ENCODE data around the gene FAXDC2. TPM values are rescaled to one million over a fixed set of nuclear protein-coding genes. Genes with fewer than 3 reads are reported as not detected.

Gene FAXDC2
- total RNA-seq, 1 donor from 2014 or later: 79.0 TPM

GRCh38 chr5:154811653-154812465, 38.5 kb downstream of the FAXDC2 start:
- Histone ChIP-seq H3K36me3 (peaks cover 100% of the 10 kb centered on the region), H3K27ac (no peak overlapping the region), H3K4me3 (no peak overlapping the region), H3K27me3 (no peaks in the 10 kb centered on the region), H3K4me1 (no peaks in the 10 kb centered on the region), H3K9me3 (no peaks in the 10 kb centered on the region)
- DNase-seq (peak; percentile 70), ATAC-seq (peak; percentile 87)
- intact Hi-C loops (cut with DNase I): no loop called here
- peak; percentile 93 for TF ChIP-seq CTCF (IDR thresholded peaks at IDR 0.05)

- no peak for TF ChIP-seq CTCF (IDR thresholded peaks at IDR 0.05)
- H3K4me3 ChIP-seq: no peak overlapping the region
- H3K9me3 ChIP-seq: no peaks in the 10 kb centered on the region
- intact Hi-C loops (cut with DNase I): no loop called here
- peaks cover 100% of the 10 kb centered on the region for H3K36me3 ChIP-seq
- DNase-seq (no peak), ATAC-seq (no peak)
- no peaks in the 10 kb centered on the region for H3K4me1 ChIP-seq
- H3K27ac ChIP-seq: no peak overlapping the region
- no peaks in the 10 kb centered on the region for H3K27me3 ChIP-seq
Measured at GRCh38 chr5:154811239-154811638, 39.2 kb downstream of the FAXDC2 start.

- DNase-seq (no peak), ATAC-seq (no peak)
- H3K9me3 ChIP-seq: no peaks in the 10 kb centered on the region
- H3K27me3 ChIP-seq: no peaks in the 10 kb centered on the region
- H3K4me1 ChIP-seq: no peaks in the 10 kb centered on the region
- no peak overlapping the region for H3K27ac ChIP-seq
- intact Hi-C loops (cut with DNase I): loop anchor here (5.0 kb wide), 1 partner anchor 149 kb away; no protein-coding TSS in a partner anchor
- TF ChIP-seq CTCF (IDR thresholded peaks at IDR 0.05): no peak
- no peak overlapping the region for H3K4me3 ChIP-seq
- H3K36me3 ChIP-seq: peaks cover 100% of the 10 kb centered on the region
Measured at GRCh38 chr5:154806176-154806575, 44.2 kb downstream of the FAXDC2 start.

GRCh38 chr5:154802050-154802449, 48.4 kb downstream of the FAXDC2 start:
- intact Hi-C loops (cut with DNase I): no loop called here
- TF ChIP-seq CTCF (IDR thresholded peaks at IDR 0.05): no peak
- no peak overlapping the region for H3K27ac ChIP-seq
- no peaks in the 10 kb centered on the region for H3K9me3 ChIP-seq
- no peaks in the 10 kb centered on the region for H3K27me3 ChIP-seq
- DNase-seq (no peak), ATAC-seq (no peak)
- H3K4me3 ChIP-seq: no peak overlapping the region
- H3K36me3 ChIP-seq: peaks cover 99% of the 10 kb centered on the region
- H3K4me1 ChIP-seq: no peaks in the 10 kb centered on the region

- no peak for ATAC-seq
- no peak overlapping the region for H3K27ac ChIP-seq
- H3K4me1 ChIP-seq: no peaks in the 10 kb centered on the region
- TF ChIP-seq CTCF (IDR thresholded peaks at IDR 0.05): no peak
- intact Hi-C loops (cut with DNase I): no loop called here
- no peak for DNase-seq
- no peaks in the 10 kb centered on the region for H3K9me3 ChIP-seq
- H3K27me3 ChIP-seq: no peaks in the 10 kb centered on the region
- peaks cover 95% of the 10 kb centered on the region for H3K36me3 ChIP-seq
- H3K4me3 ChIP-seq: no peak overlapping the region
Measured at GRCh38 chr5:154801083-154801482, 49.3 kb downstream of the FAXDC2 start.

Data from upper lobe of right lung (tissue), 1 donor.